Measurements from ENCODE around the gene GK. TPM values are rescaled to one million over a fixed set of nuclear protein-coding genes. Genes with fewer than 3 reads are reported as not detected.

The GK gene
- polyA plus RNA-seq, 2 of the 4 experiments (the other 2 are of a cell fraction), result 1.4 to 7.1 TPM

DNA sequence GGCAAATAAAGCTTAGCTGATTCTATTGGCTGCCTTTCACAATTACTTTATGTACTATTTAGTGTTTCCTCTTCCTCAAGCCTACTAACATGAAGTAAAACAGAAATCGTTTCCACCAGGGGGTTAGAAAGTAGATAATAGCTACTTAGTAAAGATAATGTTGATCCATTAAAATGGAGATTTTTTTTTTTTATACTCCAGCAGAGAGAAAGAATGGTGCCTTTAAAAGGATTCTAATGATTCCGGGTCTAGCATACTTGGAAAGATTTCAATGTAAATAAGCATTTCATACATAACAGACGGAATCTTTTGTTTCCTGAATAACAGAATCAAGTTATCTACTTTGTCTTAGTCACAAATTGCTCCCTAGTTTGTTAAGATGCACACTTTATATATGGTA is 37.1 kb downstream of the GK start:
- FAIRE-seq, result no peak
- no peaks in the 10 kb centered on the region for H3K4me1 ChIP-seq
- 14% methylated on average over 3 of the region's 3 CpGs for WGBS (ENCODE audit: missing lambda C conversion rate)
- no peak for DNase-seq (ENCODE audit: low read depth in 1 of 2, low spot score in 1 of 2)
- TF ChIP-seq ZFP36 (IDR thresholded peaks at IDR 0.05; ENCODE audit: borderline replicate concordance, partially characterized antibody) (no peak), HOXB5 (CRISPR knock-in tag; IDR thresholded peaks at IDR 0.05) (no peak), RCOR1 (IDR thresholded peaks at IDR 0.05; ENCODE audit: low read depth, low read length) (no peak), POLR2A (IDR thresholded peaks at IDR 0.05; ENCODE audit: low read length) (no peak)
- no peak overlapping the region for H3K4me3 ChIP-seq
- POLR2A ChIA-PET, result no interaction called here
- no peak overlapping the region for H3K4me2 ChIP-seq
- H3K27ac ChIP-seq, result no peak overlapping the region
- no peak for ATAC-seq
- no peaks in the 10 kb centered on the region for H3K9me3 ChIP-seq
- CTCF ChIA-PET, result no interaction called here

DNA sequence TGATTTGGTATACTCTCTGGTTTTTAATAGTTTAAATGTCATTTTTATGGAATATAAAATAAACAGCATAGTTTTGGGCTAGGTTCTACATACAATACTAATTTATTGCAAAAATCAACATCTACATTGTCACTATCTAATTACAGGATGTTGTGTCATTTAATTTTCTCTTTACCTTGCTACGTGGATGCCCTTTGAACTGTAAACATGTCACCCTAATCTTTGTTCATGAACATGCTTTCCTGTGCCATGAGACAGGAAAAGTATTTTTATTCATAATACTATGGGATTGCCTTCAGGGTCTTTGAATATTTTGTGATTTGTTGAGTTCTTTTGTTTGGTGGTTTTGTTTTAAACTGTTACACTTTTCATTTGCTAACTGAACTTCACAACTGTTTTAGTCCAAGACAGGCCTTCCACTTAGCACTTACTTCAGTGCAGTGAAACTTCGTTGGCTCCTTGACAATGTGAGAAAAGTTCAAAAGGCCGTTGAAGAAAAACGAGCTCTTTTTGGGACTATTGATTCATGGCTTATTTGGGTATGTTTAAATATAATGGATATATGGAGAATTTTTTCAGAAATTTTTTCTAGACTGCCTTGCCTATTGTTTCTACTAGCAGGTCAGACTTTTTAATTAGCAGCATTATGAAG is 40.9 kb downstream of the GK start:
- Histone ChIP-seq H3K4me2 (no peak overlapping the region), H3K4me3 (no peak overlapping the region), H3K27ac (no peak overlapping the region), H3K4me1 (no peaks in the 10 kb centered on the region), H3K9me3 (no peaks in the 10 kb centered on the region)
- FAIRE-seq (no peak), ATAC-seq (no peak), DNase-seq (ENCODE audit: low read depth in 1 of 2, low spot score in 1 of 2) (no peak)
- POLR2A ChIA-PET, result no interaction called here
- TF ChIP-seq CEBPB (IDR thresholded peaks at IDR 0.05) (no peak), HOXA7 (CRISPR knock-in tag; IDR thresholded peaks at IDR 0.05) (no peak), RNF2 (IDR thresholded peaks at IDR 0.05; ENCODE audit: borderline replicate concordance, low read depth) (no peak), POLR2AphosphoS2 (conservative IDR thresholded peaks at IDR 0.05; ENCODE audit: low read length) (no peak), ZNF302 (CRISPR knock-in tag; IDR thresholded peaks at IDR 0.05) (no peak), KDM1A (IDR thresholded peaks at IDR 0.05; ENCODE audit: low read depth) (no peak), HOXB13 (CRISPR knock-in tag; IDR thresholded peaks at IDR 0.05; ENCODE audit: low read depth) (no peak)
- TF ChIP-seq, protein P1, sequence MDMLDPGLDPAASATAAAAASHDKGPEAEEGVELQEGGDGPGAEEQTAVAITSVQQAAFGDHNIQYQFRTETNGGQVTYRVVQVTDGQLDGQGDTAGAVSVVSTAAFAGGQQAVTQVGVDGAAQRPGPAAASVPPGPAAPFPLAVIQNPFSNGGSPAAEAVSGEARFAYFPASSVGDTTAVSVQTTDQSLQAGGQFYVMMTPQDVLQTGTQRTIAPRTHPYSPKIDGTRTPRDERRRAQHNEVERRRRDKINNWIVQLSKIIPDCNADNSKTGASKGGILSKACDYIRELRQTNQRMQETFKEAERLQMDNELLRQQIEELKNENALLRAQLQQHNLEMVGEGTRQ (IDR thresholded peaks at IDR 0.05), result no peak
- TF ChIP-seq, protein P2, sequence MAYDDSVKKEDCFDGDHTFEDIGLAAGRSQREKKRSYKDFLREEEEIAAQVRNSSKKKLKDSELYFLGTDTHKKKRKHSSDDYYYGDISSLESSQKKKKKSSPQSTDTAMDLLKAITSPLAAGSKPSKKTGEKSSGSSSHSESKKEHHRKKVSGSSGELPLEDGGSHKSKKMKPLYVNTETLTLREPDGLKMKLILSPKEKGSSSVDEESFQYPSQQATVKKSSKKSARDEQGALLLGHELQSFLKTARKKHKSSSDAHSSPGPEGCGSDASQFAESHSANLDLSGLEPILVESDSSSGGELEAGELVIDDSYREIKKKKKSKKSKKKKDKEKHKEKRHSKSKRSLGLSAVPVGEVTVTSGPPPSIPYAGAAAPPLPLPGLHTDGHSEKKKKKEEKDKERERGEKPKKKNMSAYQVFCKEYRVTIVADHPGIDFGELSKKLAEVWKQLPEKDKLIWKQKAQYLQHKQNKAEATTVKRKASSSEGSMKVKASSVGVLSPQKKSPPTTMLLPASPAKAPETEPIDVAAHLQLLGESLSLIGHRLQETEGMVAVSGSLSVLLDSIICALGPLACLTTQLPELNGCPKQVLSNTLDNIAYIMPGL (CRISPR knock-in tag; IDR thresholded peaks at IDR 0.05; ENCODE audit: borderline replicate concordance), result no peak
- TF ChIP-seq, protein P3, sequence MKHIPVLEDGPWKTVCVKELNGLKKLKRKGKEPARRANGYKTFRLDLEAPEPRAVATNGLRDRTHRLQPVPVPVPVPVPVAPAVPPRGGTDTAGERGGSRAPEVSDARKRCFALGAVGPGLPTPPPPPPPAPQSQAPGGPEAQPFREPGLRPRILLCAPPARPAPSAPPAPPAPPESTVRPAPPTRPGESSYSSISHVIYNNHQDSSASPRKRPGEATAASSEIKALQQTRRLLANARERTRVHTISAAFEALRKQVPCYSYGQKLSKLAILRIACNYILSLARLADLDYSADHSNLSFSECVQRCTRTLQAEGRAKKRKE (CRISPR knock-in tag; IDR thresholded peaks at IDR 0.05; ENCODE audit: low read depth), result no peak
- WGBS (ENCODE audit: missing lambda C conversion rate), result 59% methylated on average over 4 of the region's 4 CpGs
- CTCF ChIA-PET, result interaction anchor here (0.5 kb wide), 1 partner anchor 13 kb away, joined by 3 read pairs; no protein-coding TSS in a partner anchor

DNA sequence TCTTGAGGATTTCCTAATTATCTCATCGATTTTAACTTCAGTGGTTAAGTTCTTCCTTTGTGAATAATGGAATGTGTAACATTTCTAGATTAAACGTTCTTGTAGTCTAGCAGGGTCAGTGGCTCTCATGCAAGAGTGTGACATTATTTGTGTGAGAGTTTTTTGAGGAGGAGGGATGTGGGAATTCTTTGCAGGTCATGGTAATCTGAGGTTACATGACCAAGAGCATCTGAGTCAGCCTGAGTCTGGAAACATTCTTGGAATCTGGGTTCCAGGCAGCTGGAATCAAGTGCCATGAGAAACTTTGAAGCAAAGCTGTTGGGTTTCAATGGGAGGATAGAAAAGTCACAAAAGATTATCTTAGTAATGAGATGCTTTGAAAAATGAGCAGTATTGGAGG is 49.5 kb downstream of the GK start:
- FAIRE-seq, result no peak
- no peaks in the 10 kb centered on the region for H3K4me1 ChIP-seq
- H3K27ac ChIP-seq, result no peak overlapping the region
- POLR2A ChIA-PET, result no interaction called here
- CTCF ChIA-PET, result interaction anchor here (0.5 kb wide), 1 partner anchor 10 kb away, joined by 3 read pairs; no protein-coding TSS in a partner anchor
- WGBS (ENCODE audit: missing lambda C conversion rate), result 27% methylated on average over 2 of the region's 2 CpGs
- no peak for ATAC-seq
- no peak for DNase-seq (ENCODE audit: low read depth in 1 of 2, low spot score in 1 of 2)
- no peak overlapping the region for H3K4me3 ChIP-seq
- H3K9me3 ChIP-seq, result no peaks in the 10 kb centered on the region
- TF ChIP-seq ZSCAN20 (CRISPR knock-in tag; IDR thresholded peaks at IDR 0.05), result no peak
- no peak for TF ChIP-seq TP53 (CRISPR knock-in tag; IDR thresholded peaks at IDR 0.05)
- TF ChIP-seq, protein P4, sequence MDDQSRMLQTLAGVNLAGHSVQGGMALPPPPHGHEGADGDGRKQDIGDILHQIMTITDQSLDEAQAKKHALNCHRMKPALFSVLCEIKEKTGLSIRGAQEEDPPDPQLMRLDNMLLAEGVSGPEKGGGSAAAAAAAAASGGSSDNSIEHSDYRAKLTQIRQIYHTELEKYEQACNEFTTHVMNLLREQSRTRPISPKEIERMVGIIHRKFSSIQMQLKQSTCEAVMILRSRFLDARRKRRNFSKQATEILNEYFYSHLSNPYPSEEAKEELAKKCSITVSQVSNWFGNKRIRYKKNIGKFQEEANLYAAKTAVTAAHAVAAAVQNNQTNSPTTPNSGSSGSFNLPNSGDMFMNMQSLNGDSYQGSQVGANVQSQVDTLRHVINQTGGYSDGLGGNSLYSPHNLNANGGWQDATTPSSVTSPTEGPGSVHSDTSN (IDR thresholded peaks at IDR 0.05), result no peak
- TF ChIP-seq RCOR1 (IDR thresholded peaks at IDR 0.05; ENCODE audit: low read depth, low read length), result no peak
- TF ChIP-seq HOXB13 (CRISPR knock-in tag; IDR thresholded peaks at IDR 0.05; ENCODE audit: low read depth), result no peak
- TF ChIP-seq, protein P5, sequence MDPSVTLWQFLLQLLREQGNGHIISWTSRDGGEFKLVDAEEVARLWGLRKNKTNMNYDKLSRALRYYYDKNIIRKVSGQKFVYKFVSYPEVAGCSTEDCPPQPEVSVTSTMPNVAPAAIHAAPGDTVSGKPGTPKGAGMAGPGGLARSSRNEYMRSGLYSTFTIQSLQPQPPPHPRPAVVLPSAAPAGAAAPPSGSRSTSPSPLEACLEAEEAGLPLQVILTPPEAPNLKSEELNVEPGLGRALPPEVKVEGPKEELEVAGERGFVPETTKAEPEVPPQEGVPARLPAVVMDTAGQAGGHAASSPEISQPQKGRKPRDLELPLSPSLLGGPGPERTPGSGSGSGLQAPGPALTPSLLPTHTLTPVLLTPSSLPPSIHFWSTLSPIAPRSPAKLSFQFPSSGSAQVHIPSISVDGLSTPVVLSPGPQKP (IDR thresholded peaks at IDR 0.05; ENCODE audit: low read depth, low read length), result no peak
- TF ChIP-seq JUNB (IDR thresholded peaks at IDR 0.05), result no peak
- no peak for TF ChIP-seq NR3C1 (IDR thresholded peaks at IDR 0.05)
- TF ChIP-seq KDM5A (IDR thresholded peaks at IDR 0.05), result no peak
- no peak for TF ChIP-seq HOXA7 (CRISPR knock-in tag; IDR thresholded peaks at IDR 0.05)
- TF ChIP-seq, protein P6, sequence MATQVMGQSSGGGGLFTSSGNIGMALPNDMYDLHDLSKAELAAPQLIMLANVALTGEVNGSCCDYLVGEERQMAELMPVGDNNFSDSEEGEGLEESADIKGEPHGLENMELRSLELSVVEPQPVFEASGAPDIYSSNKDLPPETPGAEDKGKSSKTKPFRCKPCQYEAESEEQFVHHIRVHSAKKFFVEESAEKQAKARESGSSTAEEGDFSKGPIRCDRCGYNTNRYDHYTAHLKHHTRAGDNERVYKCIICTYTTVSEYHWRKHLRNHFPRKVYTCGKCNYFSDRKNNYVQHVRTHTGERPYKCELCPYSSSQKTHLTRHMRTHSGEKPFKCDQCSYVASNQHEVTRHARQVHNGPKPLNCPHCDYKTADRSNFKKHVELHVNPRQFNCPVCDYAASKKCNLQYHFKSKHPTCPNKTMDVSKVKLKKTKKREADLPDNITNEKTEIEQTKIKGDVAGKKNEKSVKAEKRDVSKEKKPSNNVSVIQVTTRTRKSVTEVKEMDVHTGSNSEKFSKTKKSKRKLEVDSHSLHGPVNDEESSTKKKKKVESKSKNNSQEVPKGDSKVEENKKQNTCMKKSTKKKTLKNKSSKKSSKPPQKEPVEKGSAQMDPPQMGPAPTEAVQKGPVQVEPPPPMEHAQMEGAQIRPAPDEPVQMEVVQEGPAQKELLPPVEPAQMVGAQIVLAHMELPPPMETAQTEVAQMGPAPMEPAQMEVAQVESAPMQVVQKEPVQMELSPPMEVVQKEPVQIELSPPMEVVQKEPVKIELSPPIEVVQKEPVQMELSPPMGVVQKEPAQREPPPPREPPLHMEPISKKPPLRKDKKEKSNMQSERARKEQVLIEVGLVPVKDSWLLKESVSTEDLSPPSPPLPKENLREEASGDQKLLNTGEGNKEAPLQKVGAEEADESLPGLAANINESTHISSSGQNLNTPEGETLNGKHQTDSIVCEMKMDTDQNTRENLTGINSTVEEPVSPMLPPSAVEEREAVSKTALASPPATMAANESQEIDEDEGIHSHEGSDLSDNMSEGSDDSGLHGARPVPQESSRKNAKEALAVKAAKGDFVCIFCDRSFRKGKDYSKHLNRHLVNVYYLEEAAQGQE (IDR thresholded peaks at IDR 0.05), result no peak
- no peak for TF ChIP-seq HEYL (CRISPR knock-in tag; IDR thresholded peaks at IDR 0.05)
- no peak for TF ChIP-seq FOXS1 (CRISPR knock-in tag; IDR thresholded peaks at IDR 0.05)
- no peak overlapping the region for H3K4me2 ChIP-seq
